HL-60 (cell line): ENCODE data around the gene SPDYE2.
"Not testable (repeated sequence)": the region's sequence is repeated elsewhere in the genome, so short reads cannot be mapped to it uniquely, and the experiment has no call there.

Experiments
- DNase-seq, 2 experiments: peaks; one replicate each; pipeline ENCODE4 v3.0.0-alpha.2; 2010 to 2020; ENCODE audit warnings: low read depth in 1 of 2, low spot score in 1 of 2
- H3K27ac ChIP-seq: fragments of 250-450 bp; sonication (Bioruptor Pico); replicated peaks from 2 replicates; pipeline ENCODE4 v1.5.1; 2020; ENCODE audit warnings: mild to moderate bottlenecking, moderate library complexity
- H3K27me3 ChIP-seq: fragments of 250-450 bp; sonication (Bioruptor Pico); 2 replicates; pipeline ENCODE4 v1.5.1; 2021; ENCODE audit warnings: mild to moderate bottlenecking, moderate library complexity; ENCODE audit not compliant: insufficient read depth, poor library complexity, severe bottlenecking
- H3K4me3 ChIP-seq: replicated peaks from 2 replicates; pipeline ENCODE4 v1.5.1; 2011; ENCODE audit warnings: mild to moderate bottlenecking, control low read depth, low read length; ENCODE audit not compliant: insufficient read depth
- GABPA ChIP-seq: IDR thresholded peaks from 2 replicates; pipeline ENCODE4 v1.6.1; 2012; ENCODE audit warnings: low read depth
- POLR2AphosphoS5 ChIP-seq: IDR thresholded peaks from 2 replicates; pipeline ENCODE4 v1.6.1; 2012; ENCODE audit warnings: low read depth
- TF ChIP-seq, protein P1 (sequence below): IDR thresholded peaks from 2 replicates; pipeline ENCODE4 v1.6.1; 2012; ENCODE audit warnings: low read depth; ENCODE audit not compliant: insufficient replicate concordance

SPDYE2 gene

DNA sequence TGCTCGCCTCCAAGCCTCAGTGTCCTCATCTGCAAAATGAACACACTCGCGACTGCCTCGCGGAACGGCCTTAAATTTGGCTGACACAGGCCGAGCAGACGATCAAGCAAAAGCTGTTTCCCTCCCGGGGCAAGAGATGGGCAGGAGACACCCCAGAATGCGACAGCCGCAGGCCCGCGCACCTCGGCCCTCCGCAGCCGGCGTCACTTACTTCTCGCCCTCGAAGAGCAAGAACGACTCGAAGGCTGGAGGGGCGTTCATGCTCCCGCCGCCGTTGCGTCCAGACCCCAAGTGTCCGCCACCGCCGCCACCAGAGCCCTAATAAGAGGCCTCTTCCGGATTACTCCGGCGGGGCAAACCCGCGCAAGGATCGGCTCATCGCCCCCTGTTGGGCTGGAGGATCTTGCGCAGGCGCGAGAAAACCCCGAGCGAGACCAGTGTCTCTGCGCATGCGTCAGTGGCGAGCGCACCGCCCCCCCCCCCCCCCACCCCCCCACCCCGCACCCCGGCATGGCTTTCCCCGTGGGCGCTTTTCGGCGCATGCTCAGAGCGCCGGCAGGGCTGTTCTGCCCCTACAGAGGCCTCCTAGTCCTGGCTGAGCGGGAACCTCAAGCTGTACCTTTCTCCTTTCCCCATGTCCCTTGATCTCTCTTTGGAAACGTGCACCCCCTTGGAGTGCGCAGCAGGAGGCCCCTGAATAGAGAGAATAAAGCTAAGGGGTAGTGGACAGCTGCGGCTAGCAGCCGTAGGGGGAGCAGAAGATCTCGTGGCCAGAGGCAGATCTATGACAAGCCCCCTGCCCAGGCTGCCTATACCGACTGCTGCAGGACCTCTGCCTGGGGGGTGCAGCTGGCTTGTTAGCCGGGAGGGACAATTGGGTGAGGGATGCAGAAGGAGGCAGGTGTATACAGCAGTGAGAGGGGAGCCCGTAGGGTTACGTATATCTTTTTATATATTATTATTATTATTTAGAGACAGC lies 21.5 kb downstream of the SPDYE2 start, which contains the start of gene POLR2J3:
Gene POLR2J3, minus strand, starts transcription at position 323 of the 979 bp plus-strand sequence. Its CDS starts 62 bp downstream, at position 261.
- TF ChIP-seq, protein P1, sequence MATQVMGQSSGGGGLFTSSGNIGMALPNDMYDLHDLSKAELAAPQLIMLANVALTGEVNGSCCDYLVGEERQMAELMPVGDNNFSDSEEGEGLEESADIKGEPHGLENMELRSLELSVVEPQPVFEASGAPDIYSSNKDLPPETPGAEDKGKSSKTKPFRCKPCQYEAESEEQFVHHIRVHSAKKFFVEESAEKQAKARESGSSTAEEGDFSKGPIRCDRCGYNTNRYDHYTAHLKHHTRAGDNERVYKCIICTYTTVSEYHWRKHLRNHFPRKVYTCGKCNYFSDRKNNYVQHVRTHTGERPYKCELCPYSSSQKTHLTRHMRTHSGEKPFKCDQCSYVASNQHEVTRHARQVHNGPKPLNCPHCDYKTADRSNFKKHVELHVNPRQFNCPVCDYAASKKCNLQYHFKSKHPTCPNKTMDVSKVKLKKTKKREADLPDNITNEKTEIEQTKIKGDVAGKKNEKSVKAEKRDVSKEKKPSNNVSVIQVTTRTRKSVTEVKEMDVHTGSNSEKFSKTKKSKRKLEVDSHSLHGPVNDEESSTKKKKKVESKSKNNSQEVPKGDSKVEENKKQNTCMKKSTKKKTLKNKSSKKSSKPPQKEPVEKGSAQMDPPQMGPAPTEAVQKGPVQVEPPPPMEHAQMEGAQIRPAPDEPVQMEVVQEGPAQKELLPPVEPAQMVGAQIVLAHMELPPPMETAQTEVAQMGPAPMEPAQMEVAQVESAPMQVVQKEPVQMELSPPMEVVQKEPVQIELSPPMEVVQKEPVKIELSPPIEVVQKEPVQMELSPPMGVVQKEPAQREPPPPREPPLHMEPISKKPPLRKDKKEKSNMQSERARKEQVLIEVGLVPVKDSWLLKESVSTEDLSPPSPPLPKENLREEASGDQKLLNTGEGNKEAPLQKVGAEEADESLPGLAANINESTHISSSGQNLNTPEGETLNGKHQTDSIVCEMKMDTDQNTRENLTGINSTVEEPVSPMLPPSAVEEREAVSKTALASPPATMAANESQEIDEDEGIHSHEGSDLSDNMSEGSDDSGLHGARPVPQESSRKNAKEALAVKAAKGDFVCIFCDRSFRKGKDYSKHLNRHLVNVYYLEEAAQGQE, result peak; percentile 30
- peak; percentile 53; the same call in 1 of the 2 replicates for TF ChIP-seq GABPA
- TF ChIP-seq POLR2AphosphoS5, result peak; percentile 36; the same call in 1 of the 2 replicates
- H3K27me3 ChIP-seq, result not testable (repeated sequence)
- peak within 1 kb of the TSS; percentile 88 for H3K27ac ChIP-seq
- H3K4me3 ChIP-seq, result peak within 1 kb of the TSS; percentile 65
- DNase-seq, result peak; percentile 43 to 93

DNA sequence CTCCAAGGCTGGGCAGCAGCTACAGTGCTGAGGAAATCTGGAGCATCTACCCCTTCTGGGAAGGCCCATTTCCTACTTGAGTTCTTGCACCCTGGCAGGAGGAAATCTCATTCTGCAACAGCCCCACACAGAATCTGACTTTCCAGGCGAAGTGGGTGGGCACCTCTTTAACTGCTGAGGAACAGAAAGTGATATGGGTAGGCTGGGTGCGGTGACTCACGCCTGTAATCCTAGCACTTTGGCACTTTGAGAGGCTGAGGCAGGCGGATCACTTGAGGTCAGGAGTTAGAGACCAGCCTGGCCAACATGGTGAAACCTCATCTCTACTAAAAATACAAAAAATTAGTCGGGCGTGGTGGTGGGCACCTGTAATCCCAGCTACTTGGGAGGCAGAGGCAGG lies 23.6 kb downstream of the SPDYE2 start:
- not testable (repeated sequence) for H3K4me3 ChIP-seq, H3K27ac ChIP-seq, H3K27me3 ChIP-seq, DNase-seq

DNA sequence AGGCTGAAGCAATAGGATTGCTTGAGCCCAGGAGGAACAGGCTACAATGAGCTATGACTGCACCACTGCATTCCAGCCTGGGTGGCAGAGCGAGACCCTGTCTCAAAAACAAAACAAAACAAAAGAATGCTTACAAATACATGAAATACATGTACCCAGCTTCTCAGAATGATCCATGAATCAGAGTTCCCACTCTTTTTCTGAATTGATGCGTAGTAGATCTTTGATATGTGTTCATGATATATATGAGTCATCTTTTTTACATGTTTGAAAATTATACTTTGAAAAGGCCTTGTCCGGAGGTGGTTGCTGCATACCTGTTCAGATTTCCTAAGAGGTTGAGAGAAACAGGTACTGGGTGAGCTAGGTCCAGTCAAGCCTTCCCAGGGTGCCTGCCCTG lies 25.3 kb downstream of the SPDYE2 start:
- not testable (repeated sequence) for H3K4me3 ChIP-seq, DNase-seq, H3K27ac ChIP-seq, H3K27me3 ChIP-seq

DNA sequence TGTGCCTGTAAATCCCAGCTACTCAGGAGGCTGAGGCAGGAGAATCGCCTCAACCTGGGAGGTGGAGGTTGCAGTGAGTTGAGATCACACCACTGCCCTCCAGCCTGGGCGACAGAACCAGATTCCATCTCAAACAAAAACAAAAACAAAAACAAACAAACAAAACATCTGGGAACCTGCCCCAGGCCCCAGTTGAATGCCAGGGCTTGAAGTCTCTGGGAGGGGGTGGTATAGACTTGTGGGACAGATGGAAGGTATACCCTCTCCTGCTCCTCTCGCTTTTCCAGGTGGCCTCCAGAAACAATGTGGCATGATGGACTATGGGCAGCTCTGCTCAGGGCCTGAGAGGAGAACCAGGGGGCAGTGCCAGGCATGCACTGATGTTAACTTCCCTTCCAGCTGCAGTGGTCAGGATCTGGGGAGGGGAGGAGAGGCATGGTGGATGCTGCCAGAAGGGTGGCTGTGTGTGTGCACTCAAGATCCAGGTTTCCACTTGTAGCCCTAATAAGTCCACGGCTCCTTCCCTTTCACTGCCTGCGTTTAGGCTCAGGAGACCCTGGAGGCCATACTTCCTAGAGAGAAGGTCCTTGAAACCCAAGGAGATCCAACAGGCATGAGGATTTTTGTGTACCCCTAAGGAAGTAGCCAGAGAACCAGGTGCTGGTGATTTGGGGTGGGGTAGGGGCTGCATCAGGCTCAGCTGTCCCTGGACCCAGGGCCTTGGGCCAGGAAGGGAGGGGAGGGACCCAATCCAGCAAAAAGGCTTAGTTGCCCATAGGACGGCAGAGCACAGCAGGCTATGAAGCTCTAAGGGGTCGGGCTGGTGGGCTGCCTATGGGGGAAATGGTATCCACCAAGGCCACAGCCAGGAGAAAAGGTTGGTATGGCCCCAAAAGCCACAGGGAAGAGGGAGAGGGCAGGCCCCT lies 26.6 kb downstream of the SPDYE2 start:
- not testable (repeated sequence) for DNase-seq, H3K27me3 ChIP-seq, H3K4me3 ChIP-seq, H3K27ac ChIP-seq

DNA sequence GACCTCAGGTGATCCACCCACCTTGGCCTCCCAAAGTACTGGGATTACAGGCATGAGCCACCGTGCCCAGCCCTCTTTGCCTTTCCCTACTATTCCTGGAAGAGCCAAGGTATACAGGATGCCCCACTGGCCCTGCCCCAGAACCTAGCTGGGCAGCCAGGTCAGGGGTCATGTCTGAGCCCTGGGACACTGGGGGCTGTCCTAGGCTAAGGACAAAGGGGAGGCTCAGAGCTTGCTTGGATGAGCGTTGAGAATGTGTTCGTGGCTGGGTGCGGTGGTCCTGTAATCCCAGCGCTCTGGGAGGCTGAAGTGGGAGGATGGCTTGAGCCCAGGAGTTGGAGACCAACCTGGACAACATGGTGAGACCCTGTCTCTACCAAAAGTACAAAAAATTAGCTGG lies 27.5 kb downstream of the SPDYE2 start:
- not testable (repeated sequence) for DNase-seq

DNA sequence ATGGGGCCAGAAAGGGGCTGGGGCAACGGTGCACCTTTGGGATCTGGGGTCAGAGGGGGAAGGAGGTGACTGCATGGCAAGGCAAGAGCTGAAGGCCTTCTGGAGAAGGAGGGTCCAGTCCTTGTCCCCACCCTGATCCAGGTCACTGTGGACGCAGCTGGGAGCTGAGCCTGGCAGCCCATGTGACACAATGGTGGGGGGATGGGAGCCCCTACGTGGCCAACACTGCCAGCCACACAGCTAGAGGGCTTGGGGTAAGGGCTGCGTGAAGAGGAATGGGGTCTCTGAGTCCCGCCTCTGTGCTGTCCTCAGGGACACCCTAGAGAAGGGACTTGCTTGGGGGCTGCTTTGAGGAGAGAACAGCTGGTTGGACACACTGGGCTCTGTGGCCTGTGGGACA lies 30.7 kb downstream of the SPDYE2 start:
- not testable (repeated sequence) for H3K27me3 ChIP-seq, DNase-seq, H3K4me3 ChIP-seq, H3K27ac ChIP-seq

More for the DNA sequence above, 27.5 kb downstream of the SPDYE2 start:
- H3K27me3 ChIP-seq, H3K27ac ChIP-seq, H3K4me3 ChIP-seq: not testable (repeated sequence)

DNA sequence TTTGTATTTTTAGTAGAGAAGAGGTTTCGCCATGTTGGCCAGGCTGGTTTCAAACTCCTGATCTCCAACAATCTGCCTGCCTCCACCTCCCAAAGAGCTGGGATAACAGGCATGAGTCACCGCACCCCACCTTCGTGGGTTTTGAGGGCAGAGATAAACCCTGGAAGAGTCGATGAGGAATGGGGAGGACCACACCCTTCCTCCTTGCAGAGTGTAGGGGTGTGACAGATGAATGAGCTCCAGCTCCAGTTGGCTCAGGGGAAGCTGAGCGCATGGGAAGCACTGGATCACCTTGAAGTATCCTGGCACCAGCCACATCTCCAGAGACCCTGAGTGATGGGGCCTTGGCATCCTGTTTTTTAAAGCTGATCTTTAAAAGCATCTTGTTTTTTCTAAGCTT lies 32.5 kb downstream of the SPDYE2 start:
- DNase-seq, result not testable (repeated sequence)

DNA sequence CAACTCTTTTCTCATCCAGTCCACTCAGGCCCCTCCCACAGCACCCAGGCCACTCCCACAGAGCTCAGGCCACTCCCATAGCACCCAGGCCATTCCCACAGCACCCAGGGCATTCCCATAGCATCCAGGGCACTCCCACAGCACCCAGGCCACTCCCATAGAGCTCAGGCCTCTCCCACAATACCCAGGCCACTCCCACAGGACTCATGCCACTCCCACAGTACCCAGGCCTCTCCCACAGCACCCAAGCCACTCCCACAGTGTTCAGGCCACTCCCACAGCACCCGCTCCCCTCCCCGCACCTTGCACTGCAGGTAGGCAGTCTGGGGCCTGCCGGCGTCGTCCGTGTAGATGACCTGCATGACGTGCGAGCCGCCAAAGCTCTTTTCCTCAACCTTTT lies 38.8 kb downstream of the SPDYE2 start:
- not testable (repeated sequence) for H3K27ac ChIP-seq, H3K27me3 ChIP-seq, DNase-seq, H3K4me3 ChIP-seq

More for the DNA sequence above, 32.5 kb downstream of the SPDYE2 start:
- not testable (repeated sequence) for H3K27ac ChIP-seq, H3K4me3 ChIP-seq, H3K27me3 ChIP-seq

DNA sequence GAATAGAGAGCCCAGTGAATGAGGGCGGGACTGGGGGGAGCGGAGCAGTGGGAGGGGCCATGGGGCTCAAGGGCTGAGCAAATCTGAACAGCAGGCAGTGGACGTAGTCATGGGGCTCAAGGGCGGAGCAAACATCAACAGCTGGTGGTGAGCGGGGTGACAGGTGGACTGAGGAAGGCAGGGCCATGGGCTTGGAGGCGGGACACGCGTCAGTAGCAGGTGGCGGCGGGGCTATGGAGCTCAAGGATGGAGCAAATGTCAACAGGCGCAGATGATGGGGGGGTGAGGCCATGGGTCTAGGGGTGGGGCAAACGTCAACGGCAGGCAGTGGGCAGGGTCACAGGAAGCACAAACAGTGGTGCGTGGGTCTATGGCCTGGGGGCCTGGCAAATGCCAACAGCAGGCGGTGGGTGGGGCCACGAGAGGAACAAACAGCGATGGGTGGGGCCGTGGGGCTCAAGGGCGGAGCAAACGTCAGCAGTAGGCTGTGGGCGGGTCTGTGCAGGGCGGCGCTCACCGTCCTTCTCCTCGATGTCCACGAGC lies 41.5 kb downstream of the SPDYE2 start:
- H3K27me3 ChIP-seq, DNase-seq, H3K4me3 ChIP-seq, H3K27ac ChIP-seq: not testable (repeated sequence)

DNA sequence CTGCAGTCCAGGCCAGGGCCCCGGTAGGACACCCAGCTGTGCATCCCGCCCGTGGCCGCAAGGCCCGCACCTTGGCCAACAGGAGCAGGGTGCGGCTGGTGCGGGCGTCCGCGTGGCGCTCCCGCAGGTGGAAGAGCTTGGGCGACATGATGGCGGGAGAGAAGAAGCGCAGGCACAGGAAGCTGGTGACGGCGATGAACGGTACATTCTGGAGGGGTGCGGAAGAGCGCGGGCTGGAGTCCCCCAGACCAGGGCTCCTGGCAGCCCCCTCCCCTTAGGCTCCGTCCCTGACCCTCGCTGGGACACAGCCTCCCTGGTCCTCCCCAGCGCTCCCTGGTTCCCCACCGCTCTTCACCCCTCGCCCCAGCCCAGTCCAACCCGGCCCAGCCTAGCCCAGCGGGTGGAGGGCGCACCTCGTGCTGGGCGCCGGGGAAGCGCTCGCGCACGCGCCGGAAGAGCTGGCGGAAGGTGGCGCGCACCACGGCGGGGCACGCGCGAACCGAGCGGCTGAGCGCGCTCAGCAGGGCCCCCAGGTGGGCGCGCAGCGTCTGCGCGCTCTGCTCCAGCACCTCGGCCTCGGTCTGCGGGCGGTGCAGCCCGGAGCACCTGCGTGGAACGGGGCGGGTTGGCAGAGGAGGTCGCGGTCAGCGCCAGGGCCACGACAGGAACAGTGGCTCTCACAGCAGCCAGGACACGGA lies 42.8 kb downstream of the SPDYE2 start:
- DNase-seq, H3K27me3 ChIP-seq, H3K27ac ChIP-seq, H3K4me3 ChIP-seq: not testable (repeated sequence)

DNA sequence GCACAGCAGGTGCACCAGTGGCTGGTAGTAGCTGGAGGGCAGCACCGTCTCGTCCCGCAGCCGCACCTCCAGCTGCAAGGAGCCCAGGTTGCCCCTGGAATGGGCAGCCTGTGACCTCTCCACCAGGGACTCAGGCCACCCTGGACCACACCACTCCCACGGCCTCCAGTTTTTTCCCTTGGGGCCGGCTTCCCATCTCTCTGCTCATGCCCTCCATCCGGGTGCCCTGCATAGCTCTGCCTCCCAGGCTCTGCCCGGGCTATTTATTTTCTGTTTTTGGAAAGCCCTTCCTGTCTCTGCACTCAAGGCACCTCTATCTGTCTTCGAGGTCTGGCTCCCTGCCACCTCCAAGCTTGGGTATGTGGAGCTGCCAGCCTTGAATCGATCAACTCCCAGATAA lies 45.0 kb downstream of the SPDYE2 start:
- DNase-seq, H3K4me3 ChIP-seq, H3K27me3 ChIP-seq, H3K27ac ChIP-seq: not testable (repeated sequence)
